GM12878 (cell line): ENCODE measurements around the gene HSPA1A. TPM values are rescaled to one million over a fixed set of nuclear protein-coding genes. Genes with fewer than 3 reads are reported as not detected.

Experiments used
- ATAC-seq: fragments of 200-7000 bp; cut with Tn5 transposase; 3 replicates; pipeline ENCODE4 v1.9.1; 2020; ENCODE audit warnings: mild to moderate bottlenecking, moderate library complexity
- BruUV-seq: library from RNA; stranded (reverse); fragments of 400-500 nt; replicated peaks from 2 replicates; lab custom pipeline; 2021; lab: Mats Ljungman, UMichigan
- CTCF ChIA-PET: fragments of 300-600 bp; sonication (Branson Sonifier 250); formaldehyde crosslinking; extraction: SDS; loops from one replicate; lab custom pipeline; 2021; ENCODE audit warnings: inconsistent platforms; lab: Yijun Ruan, JAX
- POLR2A ChIA-PET: fragments of 350-600 bp; formaldehyde crosslinking; extraction: SDS; loops from one replicate; lab custom pipeline; 2021; ENCODE audit warnings: inconsistent platforms; lab: Charles Lee
- RAD21 ChIA-PET: fragments of 300-600 bp; sonication (Branson Sonifier 250); formaldehyde crosslinking; loops from one replicate; lab custom pipeline; 2023; ENCODE audit warnings: antibody characterized with exemption; ENCODE audit not compliant: unreplicated experiment; lab: Charles Lee
- SMC1A ChIA-PET: fragments of 300-600 bp; sonication (Branson Sonifier 250); formaldehyde crosslinking; loops from one replicate; lab custom pipeline; 2023; ENCODE audit not compliant: unreplicated experiment, uncharacterized antibody; lab: Charles Lee
- DNase-seq: peaks from one replicate; pipeline ENCODE4 v3.0.0-alpha.2; 2011; ENCODE audit warnings: low read depth, low spot score
- FAIRE-seq: peaks from 3 replicates; lab custom pipeline; 2011; peaks lifted over from hg19 to GRCh38; lab: Jason Lieb, UNC
- H2AFZ ChIP-seq: 2 replicates; pipeline ENCODE4 v1.6.0; 2011; ENCODE audit warnings: low read depth, low read length, control low read depth; ENCODE audit not compliant: control insufficient read depth
- H3K27ac ChIP-seq: 2 replicates; pipeline ENCODE4 v1.5.1; 2011; ENCODE audit warnings: control low read depth; ENCODE audit not compliant: control insufficient read depth, insufficient read depth
- H3K27me3 ChIP-seq, 2 experiments: replicated peaks in 1 of 2; 2 replicates each; pipeline versions ENCODE4 v1.6.0 to v1.6.1; 2011; ENCODE audit warnings: low read length in 1 of 2; ENCODE audit not compliant: control insufficient read depth in 2 of 2, insufficient read depth in 2 of 2
- H3K36me3 ChIP-seq, 2 experiments: 2 replicates each; pipeline ENCODE4 v1.5.1; 2011; ENCODE audit warnings: low read length in 1 of 2; ENCODE audit not compliant: control insufficient read depth in 2 of 2, insufficient read depth in 2 of 2
- H3K4me1 ChIP-seq: 2 replicates; pipeline ENCODE4 v1.6.1; 2011; ENCODE audit warnings: mild to moderate bottlenecking, low read length, moderate library complexity, mixed read lengths; ENCODE audit not compliant: control insufficient read depth, insufficient read depth
- H3K4me2 ChIP-seq: 2 replicates; pipeline ENCODE4 v1.6.0; 2011; ENCODE audit warnings: control low read depth; ENCODE audit not compliant: control insufficient read depth, insufficient read depth
- H3K4me3 ChIP-seq: fragments of 200-600 bp; sonication (generic); 2 replicates; pipeline ENCODE4 v1.5.1; 2016
- H3K79me2 ChIP-seq: 2 replicates; pipeline ENCODE4 v1.6.0; 2011; ENCODE audit warnings: low read length; ENCODE audit not compliant: control insufficient read depth, insufficient read depth
- H3K9ac ChIP-seq: 2 replicates; pipeline ENCODE4 v1.8.0; 2011; ENCODE audit warnings: low read length, control low read depth, mixed read lengths; ENCODE audit not compliant: control insufficient read depth, insufficient read depth
- H3K9me3 ChIP-seq: replicated peaks from 3 replicates; pipeline ENCODE4 v1.5.1; 2011; ENCODE audit warnings: mild to moderate bottlenecking, low read length; ENCODE audit not compliant: control insufficient read depth, insufficient read depth
- H4K20me1 ChIP-seq: 2 replicates; pipeline ENCODE4 v1.6.0; 2011; ENCODE audit not compliant: control insufficient read depth, insufficient read depth
- ESRRA ChIP-seq: IDR thresholded peaks from 2 replicates; pipeline ENCODE4 v1.6.1; 2012; ENCODE audit warnings: mild to moderate bottlenecking, low read length, improper control_type of control experiment
- HDAC6 ChIP-seq: fragments of 200-600 bp; sonication (generic); IDR thresholded peaks from one replicate; pipeline ENCODE4 v1.8.0; 2017; ENCODE audit warnings: antibody characterized with exemption; ENCODE audit not compliant: unreplicated experiment
- PML ChIP-seq: IDR thresholded peaks from 2 replicates; pipeline ENCODE4 v1.6.1; 2012; ENCODE audit warnings: low read length, inconsistent platforms
- POLR2A ChIP-seq: IDR thresholded peaks from 2 replicates; pipeline ENCODE4 v1.6.1; 2011; ENCODE audit warnings: low read depth, mild to moderate bottlenecking, low read length
- TCF7 ChIP-seq: IDR thresholded peaks from 2 replicates; pipeline ENCODE4 v1.6.1; 2014; ENCODE audit warnings: antibody characterized with exemption, borderline replicate concordance
- USF2 ChIP-seq: IDR thresholded peaks from 2 replicates; pipeline ENCODE4 v1.6.1; 2011; ENCODE audit warnings: low read depth, low read length, improper control_type of control experiment, borderline replicate concordance
- ZNF274 ChIP-seq: IDR thresholded peaks from one replicate; pipeline ENCODE4 v1.8.0; 2011; ENCODE audit not compliant: insufficient read length, insufficient read depth
- ZSCAN29 ChIP-seq: fragments of 450-650 bp; IDR thresholded peaks from 2 replicates; pipeline ENCODE4 v1.6.1; 2017; ENCODE audit warnings: mild to moderate bottlenecking, moderate library complexity
- WGBS: methylation state at CpG from one replicate; pipeline ENCODE4 v1.1.6; 2016; ENCODE audit warnings: low lambda C conversion rate; ENCODE audit not compliant: insufficient replicate concordance, insufficient coverage; ENCODE audit errors: missing lambda C conversion rate; 5-methylcytosine and 5-hydroxymethylcytosine counted together
- in situ Hi-C: fragments of 300-500 bp; cut with MboI; formaldehyde crosslinking; loops from 9 replicates; pipeline ENCODE4 v1.14.3; 2018; ENCODE audit warnings: mixed read lengths
- intact Hi-C: fragments of 100-400 bp; cut with micrococcal nuclease; formaldehyde crosslinking; loops from one replicate; pipeline ENCODE4 v1.14.2; 2022; ENCODE audit not compliant: unreplicated experiment
- polyA plus RNA-seq, 11 experiments: library from polyadenylated mRNA; depleted of rRNA in 4 of 11; unstranded in 6 of 11; stranded (reverse) in 5 of 11; fragments of >200 nt; fragmentation: Nextera tagmentation in 4 of 11; fragmentation: Illumina TruSeq in 1 of 11; extraction: Ambion mirVana in 4 of 11; extraction: Trizol in 1 of 11; gene quantifications; 1 replicate in 1 of 11; 2 replicates in 10 of 11; pipeline versions ENCODE4 v1.2.1 to v1.2.3, GENCODE V29; 2011 to 2016; ENCODE audit warnings: inconsistent platforms in 2 of 11, missing spikeins in 2 of 11, low read depth in 1 of 11
- total RNA-seq, 4 experiments: library from RNA; depleted of rRNA in 3 of 4; stranded (reverse); fragments of >200 nt in 3 of 4; fragmentation: Illumina TruSeq in 1 of 4; extraction: Trizol in 1 of 4; gene quantifications; 2 replicates each; pipeline versions ENCODE4 v1.2.1 to v1.2.3, GENCODE V29; 2013 to 2021
- TF ChIP-seq, protein P1 (sequence below): fragments of 450-650 bp; formaldehyde crosslinking; IDR thresholded peaks from 2 replicates; pipeline ENCODE4 v1.4.0; 2020; ENCODE audit warnings: mild to moderate bottlenecking, moderate library complexity

The HSPA1A gene
- total and polyA plus RNA-seq, 10 of the 15 experiments (the other 5 are each of a cell fraction or from before 2014, with no cell fraction given) = 0.29 to 51.8 (median 17.5) TPM

GRCh38 chr6:31847276-31847978 lies 32.1 kb downstream of the HSPA1A start:
- RAD21 ChIA-PET = no interaction called here
- no peak overlapping the region for H3K4me2 ChIP-seq
- no peak for FAIRE-seq
- CTCF ChIA-PET = interaction anchor here (1.4 kb wide), 1 partner anchor 43 kb away, joined by 6 read pairs; no protein-coding TSS in a partner anchor
- 75% methylated on average over 2 of the region's 2 CpGs for WGBS
- no peaks in the 10 kb centered on the region for H3K27me3 ChIP-seq
- no TSS peak for BruUV-seq
- in situ Hi-C loops = no loop called here
- TF ChIP-seq HDAC6 = no peak
- no peak for TF ChIP-seq POLR2A
- no peak for ATAC-seq
- H3K36me3 ChIP-seq = no peaks in the 10 kb centered on the region
- no peaks in the 10 kb centered on the region for H3K79me2 ChIP-seq
- no peaks in the 10 kb centered on the region for H4K20me1 ChIP-seq
- H3K4me1 ChIP-seq = no peaks in the 10 kb centered on the region
- POLR2A ChIA-PET = interaction anchor here (1.0 kb wide), 1 partner anchor 109 kb away, joined by 3 read pairs; no protein-coding TSS in a partner anchor
- H3K9me3 ChIP-seq = no peaks in the 10 kb centered on the region
- H3K9ac ChIP-seq = no peak overlapping the region
- no peak overlapping the region for H3K27ac ChIP-seq
- no peak overlapping the region for H2AFZ ChIP-seq
- H3K4me3 ChIP-seq = no peak overlapping the region
- intact Hi-C loops = no loop called here
- SMC1A ChIA-PET = interaction anchor here (0.6 kb wide), 1 partner anchor 194 kb away, joined by 3 read pairs; no protein-coding TSS in a partner anchor
- no peak for DNase-seq

DNA sequence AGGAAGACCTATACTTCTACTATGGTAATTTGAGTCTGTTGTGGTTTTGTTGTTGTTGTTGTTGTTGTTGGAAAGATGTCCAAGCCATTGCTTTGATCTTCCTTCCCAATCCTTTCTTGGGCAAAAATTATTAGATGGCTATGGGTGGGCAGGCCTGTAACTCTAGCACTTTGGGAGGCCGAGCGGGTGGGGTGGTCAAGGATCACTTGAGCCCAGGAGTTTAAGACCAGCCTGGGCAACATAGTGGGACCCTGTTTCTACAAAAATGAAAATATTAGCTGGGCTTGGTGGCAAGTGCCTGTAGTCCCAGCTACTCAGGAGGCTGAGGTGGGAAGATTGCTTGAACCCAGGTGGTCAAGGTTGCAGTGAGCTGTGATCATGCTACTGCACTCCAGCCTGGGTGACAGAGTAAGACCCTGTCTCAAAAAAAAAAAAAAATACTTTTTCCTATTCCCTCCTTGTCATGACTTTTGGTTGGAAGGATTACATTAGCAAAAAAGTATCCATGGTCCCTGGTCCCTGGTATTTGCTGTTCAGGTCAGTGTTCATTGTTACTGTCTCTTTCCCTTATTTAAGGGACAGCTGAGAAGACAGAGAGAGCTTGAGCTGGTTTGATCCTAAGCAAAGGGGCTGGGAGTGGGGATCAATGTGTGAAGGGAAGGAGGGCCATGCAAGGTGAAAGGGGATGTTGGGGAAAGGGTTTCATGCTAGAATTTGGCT lies 35.6 kb downstream of the HSPA1A start:
- no peak overlapping the region for H3K9ac ChIP-seq
- in situ Hi-C loops (no loop called here), intact Hi-C loops (no loop called here)
- no peak overlapping the region for H3K27ac ChIP-seq
- H3K27me3 ChIP-seq = no peaks in the 10 kb centered on the region
- WGBS = 91% methylated on average over 2 of the region's 2 CpGs
- H3K4me1 ChIP-seq = no peaks in the 10 kb centered on the region
- H3K79me2 ChIP-seq = no peaks in the 10 kb centered on the region
- no TSS peak for BruUV-seq
- ChIA-PET RAD21 (no interaction called here), POLR2A (interaction anchor here (0.7 kb wide), 1 partner anchor 470 kb away, joined by 5 read pairs; no protein-coding TSS in a partner anchor), SMC1A (no interaction called here), CTCF (interaction anchor here (0.6 to 1.0 kb wide), 2 partner anchors 13 to 131 kb away, joined by 3 to 4 read pairs; no protein-coding TSS in a partner anchor)
- FAIRE-seq = no peak
- no peak for DNase-seq
- H3K9me3 ChIP-seq = no peaks in the 10 kb centered on the region
- no peaks in the 10 kb centered on the region for H4K20me1 ChIP-seq
- H3K4me3 ChIP-seq = no peak overlapping the region
- ATAC-seq = no peak
- no peak overlapping the region for H2AFZ ChIP-seq
- H3K36me3 ChIP-seq = no peaks in the 10 kb centered on the region
- H3K4me2 ChIP-seq = no peak overlapping the region
- TF ChIP-seq ZSCAN29 (no peak), USF2 (no peak), PML (no peak), ZNF274 (no peak), TCF7 (no peak), ESRRA (no peak)
- TF ChIP-seq, protein P1, sequence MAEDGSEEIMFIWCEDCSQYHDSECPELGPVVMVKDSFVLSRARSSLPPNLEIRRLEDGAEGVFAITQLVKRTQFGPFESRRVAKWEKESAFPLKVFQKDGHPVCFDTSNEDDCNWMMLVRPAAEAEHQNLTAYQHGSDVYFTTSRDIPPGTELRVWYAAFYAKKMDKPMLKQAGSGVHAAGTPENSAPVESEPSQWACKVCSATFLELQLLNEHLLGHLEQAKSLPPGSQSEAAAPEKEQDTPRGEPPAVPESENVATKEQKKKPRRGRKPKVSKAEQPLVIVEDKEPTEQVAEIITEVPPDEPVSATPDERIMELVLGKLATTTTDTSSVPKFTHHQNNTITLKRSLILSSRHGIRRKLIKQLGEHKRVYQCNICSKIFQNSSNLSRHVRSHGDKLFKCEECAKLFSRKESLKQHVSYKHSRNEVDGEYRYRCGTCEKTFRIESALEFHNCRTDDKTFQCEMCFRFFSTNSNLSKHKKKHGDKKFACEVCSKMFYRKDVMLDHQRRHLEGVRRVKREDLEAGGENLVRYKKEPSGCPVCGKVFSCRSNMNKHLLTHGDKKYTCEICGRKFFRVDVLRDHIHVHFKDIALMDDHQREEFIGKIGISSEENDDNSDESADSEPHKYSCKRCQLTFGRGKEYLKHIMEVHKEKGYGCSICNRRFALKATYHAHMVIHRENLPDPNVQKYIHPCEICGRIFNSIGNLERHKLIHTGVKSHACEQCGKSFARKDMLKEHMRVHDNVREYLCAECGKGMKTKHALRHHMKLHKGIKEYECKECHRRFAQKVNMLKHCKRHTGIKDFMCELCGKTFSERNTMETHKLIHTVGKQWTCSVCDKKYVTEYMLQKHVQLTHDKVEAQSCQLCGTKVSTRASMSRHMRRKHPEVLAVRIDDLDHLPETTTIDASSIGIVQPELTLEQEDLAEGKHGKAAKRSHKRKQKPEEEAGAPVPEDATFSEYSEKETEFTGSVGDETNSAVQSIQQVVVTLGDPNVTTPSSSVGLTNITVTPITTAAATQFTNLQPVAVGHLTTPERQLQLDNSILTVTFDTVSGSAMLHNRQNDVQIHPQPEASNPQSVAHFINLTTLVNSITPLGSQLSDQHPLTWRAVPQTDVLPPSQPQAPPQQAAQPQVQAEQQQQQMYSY (CRISPR knock-in tag) = no peak
